ENCODE measurements around the gene FAM20A. TPM values are rescaled to one million over a fixed set of nuclear protein-coding genes. Genes with fewer than 3 reads are reported as not detected.

FAM20A gene
- total RNA-seq, 1 experiment from 2014 or later = 0.34 TPM

- no peaks in the 10 kb centered on the region for H3K36me3 ChIP-seq (ENCODE audit: control insufficient read depth, insufficient read depth, low read length)
- ChIA-PET CTCF (no interaction called here), POLR2A (no interaction called here)
- H3K4me1 ChIP-seq = no peaks in the 10 kb centered on the region
- no peak overlapping the region for H3K4me3 ChIP-seq (ENCODE audit: low read depth, low read length)
- no peak for DNase-seq
- Mint-ChIP-seq H3K9me3 (ENCODE audit: unreplicated experiment) (no peaks in the 10 kb centered on the region), H3K27me3 (ENCODE audit: insufficient read depth, unreplicated experiment) (no peaks in the 10 kb centered on the region), H3K4me1 (ENCODE audit: low read depth, unreplicated experiment) (no peaks in the 10 kb centered on the region), H3K36me3 (ENCODE audit: insufficient read depth, unreplicated experiment) (no peaks in the 10 kb centered on the region), H3K4me3 (ENCODE audit: unreplicated experiment) (no peak overlapping the region), H3K27ac (ENCODE audit: unreplicated experiment) (no peak overlapping the region)
- BruUV-seq (replicated peaks) = no TSS peak
- TF ChIP-seq CTCF (IDR thresholded peaks at IDR 0.05; ENCODE audit: insufficient read depth in 1 of 2, low read depth in 1 of 2, low read length in 1 of 2, severe bottlenecking in 1 of 2, unreplicated experiment in 1 of 2) = no peak
- intact Hi-C loops (cut with micrococcal nuclease; ENCODE audit: unreplicated experiment) = no loop called here
- no peaks in the 10 kb centered on the region for H3K9me3 ChIP-seq
- H3K27me3 ChIP-seq (replicated peaks; ENCODE audit: control insufficient read depth, insufficient read depth, low read length) = no peaks in the 10 kb centered on the region
These were observed 20.9 kb downstream of the FAM20A start for GRCh38 chr17:68580236-68580770.

GRCh38 chr17:68579194-68579927 is 21.8 kb downstream of the FAM20A start:
- intact Hi-C loops (cut with micrococcal nuclease; ENCODE audit: unreplicated experiment) = no loop called here
- H3K27me3 Mint-ChIP-seq (ENCODE audit: insufficient read depth, unreplicated experiment) = no peaks in the 10 kb centered on the region
- no peaks in the 10 kb centered on the region for H3K9me3 Mint-ChIP-seq (ENCODE audit: unreplicated experiment)
- Histone ChIP-seq H3K36me3 (ENCODE audit: control insufficient read depth, insufficient read depth, low read length) (no peaks in the 10 kb centered on the region), H3K9me3 (no peaks in the 10 kb centered on the region), H3K4me3 (ENCODE audit: low read depth, low read length) (no peak overlapping the region), H3K27me3 (replicated peaks; ENCODE audit: control insufficient read depth, insufficient read depth, low read length) (no peaks in the 10 kb centered on the region), H3K4me1 (no peaks in the 10 kb centered on the region)
- no peak for TF ChIP-seq CTCF (IDR thresholded peaks at IDR 0.05; ENCODE audit: insufficient read depth in 1 of 2, low read depth in 1 of 2, low read length in 1 of 2, severe bottlenecking in 1 of 2, unreplicated experiment in 1 of 2)
- no peak for DNase-seq
- no peaks in the 10 kb centered on the region for H3K4me1 Mint-ChIP-seq (ENCODE audit: low read depth, unreplicated experiment)
- no peak overlapping the region for H3K27ac Mint-ChIP-seq (ENCODE audit: unreplicated experiment)
- POLR2A ChIA-PET = no interaction called here
- H3K4me3 Mint-ChIP-seq (ENCODE audit: unreplicated experiment) = no peak overlapping the region
- no peaks in the 10 kb centered on the region for H3K36me3 Mint-ChIP-seq (ENCODE audit: insufficient read depth, unreplicated experiment)
- CTCF ChIA-PET = interaction anchor here (0.6 to 1.2 kb wide), 2 partner anchors 180 to 559 kb away, joined by 3 to 5 read pairs; no protein-coding TSS in a partner anchor
- BruUV-seq (replicated peaks) = no TSS peak

GRCh38 chr17:68578236-68578635 is 22.9 kb downstream of the FAM20A start:
- Histone ChIP-seq H3K4me3 (ENCODE audit: low read depth, low read length) (no peak overlapping the region), H3K9me3 (no peaks in the 10 kb centered on the region), H3K36me3 (ENCODE audit: control insufficient read depth, insufficient read depth, low read length) (no peaks in the 10 kb centered on the region), H3K4me1 (no peaks in the 10 kb centered on the region), H3K27me3 (replicated peaks; ENCODE audit: control insufficient read depth, insufficient read depth, low read length) (no peaks in the 10 kb centered on the region)
- CTCF ChIA-PET = interaction anchor here (1.2 kb wide), 1 partner anchor 182 kb away, joined by 3 read pairs; no protein-coding TSS in a partner anchor
- intact Hi-C loops (cut with micrococcal nuclease; ENCODE audit: unreplicated experiment) = no loop called here
- DNase-seq = no peak
- Mint-ChIP-seq H3K27ac (ENCODE audit: unreplicated experiment) (no peak overlapping the region), H3K4me3 (ENCODE audit: unreplicated experiment) (no peak overlapping the region), H3K4me1 (ENCODE audit: low read depth, unreplicated experiment) (no peaks in the 10 kb centered on the region), H3K9me3 (ENCODE audit: unreplicated experiment) (no peaks in the 10 kb centered on the region), H3K27me3 (ENCODE audit: insufficient read depth, unreplicated experiment) (no peaks in the 10 kb centered on the region), H3K36me3 (ENCODE audit: insufficient read depth, unreplicated experiment) (no peaks in the 10 kb centered on the region)
- POLR2A ChIA-PET = no interaction called here
- no peak for TF ChIP-seq CTCF (IDR thresholded peaks at IDR 0.05; ENCODE audit: insufficient read depth in 1 of 2, low read depth in 1 of 2, low read length in 1 of 2, severe bottlenecking in 1 of 2, unreplicated experiment in 1 of 2)
- no TSS peak for BruUV-seq (replicated peaks)

All from Caco-2 (cell line).